ENCODE measurements around the gene LPCAT3. TPM values are rescaled to one million over a fixed set of nuclear protein-coding genes. Genes with fewer than 3 reads are reported as not detected.

Gene LPCAT3
- total and polyA plus RNA-seq, 4 donors = 41.9 to 96.5 (median 77.0) TPM

DNA sequence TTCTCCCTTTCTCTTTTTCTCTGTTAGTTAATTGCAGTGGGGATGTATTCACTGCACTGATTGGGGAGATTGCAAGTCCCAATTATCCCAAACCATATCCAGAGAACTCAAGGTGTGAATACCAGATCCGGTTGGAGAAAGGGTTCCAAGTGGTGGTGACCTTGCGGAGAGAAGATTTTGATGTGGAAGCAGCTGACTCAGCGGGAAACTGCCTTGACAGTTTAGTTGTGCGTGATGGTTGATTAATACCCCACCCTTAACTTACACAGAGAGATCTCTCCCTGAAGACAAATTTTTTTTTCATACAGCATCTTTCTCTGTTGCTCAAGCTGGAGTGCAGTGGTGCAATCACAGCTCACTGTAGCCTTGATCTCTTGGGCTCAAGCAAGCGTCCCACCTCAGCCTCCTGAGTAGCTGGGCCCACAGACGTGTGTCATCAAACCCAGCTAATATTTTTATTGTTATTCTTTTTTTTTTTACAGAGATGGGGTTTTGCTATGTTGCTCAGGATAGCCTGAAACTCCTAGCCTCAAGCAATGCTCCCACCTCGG lies 46.9 kb upstream of the LPCAT3 start:
- TF ChIP-seq TAF1 (conservative IDR thresholded peaks at IDR 0.05) (no peak), JUND (IDR thresholded peaks at IDR 0.05) (no peak), EGR1 (IDR thresholded peaks at IDR 0.05; ENCODE audit: low read depth in 2 of 2) (no peak), HNF4G (IDR thresholded peaks at IDR 0.05) (no peak), NR2F2 (IDR thresholded peaks at IDR 0.05) (no peak), YY1 (IDR thresholded peaks at IDR 0.05) (no peak)
- TF ChIP-seq, protein P1, sequence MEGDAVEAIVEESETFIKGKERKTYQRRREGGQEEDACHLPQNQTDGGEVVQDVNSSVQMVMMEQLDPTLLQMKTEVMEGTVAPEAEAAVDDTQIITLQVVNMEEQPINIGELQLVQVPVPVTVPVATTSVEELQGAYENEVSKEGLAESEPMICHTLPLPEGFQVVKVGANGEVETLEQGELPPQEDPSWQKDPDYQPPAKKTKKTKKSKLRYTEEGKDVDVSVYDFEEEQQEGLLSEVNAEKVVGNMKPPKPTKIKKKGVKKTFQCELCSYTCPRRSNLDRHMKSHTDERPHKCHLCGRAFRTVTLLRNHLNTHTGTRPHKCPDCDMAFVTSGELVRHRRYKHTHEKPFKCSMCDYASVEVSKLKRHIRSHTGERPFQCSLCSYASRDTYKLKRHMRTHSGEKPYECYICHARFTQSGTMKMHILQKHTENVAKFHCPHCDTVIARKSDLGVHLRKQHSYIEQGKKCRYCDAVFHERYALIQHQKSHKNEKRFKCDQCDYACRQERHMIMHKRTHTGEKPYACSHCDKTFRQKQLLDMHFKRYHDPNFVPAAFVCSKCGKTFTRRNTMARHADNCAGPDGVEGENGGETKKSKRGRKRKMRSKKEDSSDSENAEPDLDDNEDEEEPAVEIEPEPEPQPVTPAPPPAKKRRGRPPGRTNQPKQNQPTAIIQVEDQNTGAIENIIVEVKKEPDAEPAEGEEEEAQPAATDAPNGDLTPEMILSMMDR (IDR thresholded peaks at IDR 0.05; ENCODE audit: low read depth, low read length, missing input control) = no peak
- TF ChIP-seq, protein P2, sequence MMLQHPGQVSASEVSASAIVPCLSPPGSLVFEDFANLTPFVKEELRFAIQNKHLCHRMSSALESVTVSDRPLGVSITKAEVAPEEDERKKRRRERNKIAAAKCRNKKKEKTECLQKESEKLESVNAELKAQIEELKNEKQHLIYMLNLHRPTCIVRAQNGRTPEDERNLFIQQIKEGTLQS (IDR thresholded peaks at IDR 0.05) = no peak
- Histone ChIP-seq H3K36me3 (ENCODE audit: control insufficient read depth in 4 of 4, insufficient read depth in 3 of 4, low read depth in 1 of 4, low read length in 3 of 4) (peaks cover 12 to 62% (median 37%) of the 10 kb centered on the region in 4 donors), H3K9ac (ENCODE audit: low read depth in 1 of 2, low read length in 2 of 2) (peak overlapping the region in 1 of 2 donors; percentile 39), H3K9me3 (ENCODE audit: control insufficient read depth in 4 of 4, low read length in 3 of 4) (no peaks in the 10 kb centered on the region), H3K27me3 (ENCODE audit: control insufficient read depth in 4 of 4, insufficient read depth in 4 of 4, low read length in 3 of 4) (no peaks in the 10 kb centered on the region), H3K27ac (ENCODE audit: low read depth in 1 of 2, low read length in 2 of 2) (no peak overlapping the region), H3K4me3 (ENCODE audit: low read depth in 1 of 3, low read length in 3 of 3) (no peak overlapping the region), H3K4me1 (ENCODE audit: control insufficient read depth in 4 of 4, insufficient read depth in 4 of 4, low read length in 3 of 4) (peaks cover 21 to 72% (median 68%) of the 10 kb centered on the region in 4 donors)
- peak; percentile 8 for DNase-seq (ENCODE audit: low spot score)
- WGBS = 76% methylated on average over 7 of the region's 7 CpGs

DNA sequence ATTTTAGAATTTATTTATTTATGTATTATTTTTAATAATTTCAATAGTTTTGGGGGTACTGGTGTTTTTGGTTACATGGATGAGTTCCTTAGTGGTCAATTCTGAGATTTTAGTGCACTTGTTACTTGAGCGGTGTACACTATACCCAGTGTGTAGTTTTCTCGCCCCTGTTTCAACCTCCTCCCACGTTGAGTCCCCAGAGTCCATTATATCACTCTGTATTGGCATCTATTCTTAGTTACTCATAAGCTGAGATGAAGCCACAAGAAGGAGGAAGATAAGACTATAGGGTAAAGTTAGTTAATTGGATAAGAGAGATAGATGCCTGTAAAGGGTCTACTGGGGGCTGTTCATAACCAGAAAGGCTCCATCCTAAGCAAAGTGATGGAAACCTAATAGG lies 46.2 kb upstream of the LPCAT3 start:
- Histone ChIP-seq H3K4me1 (ENCODE audit: control insufficient read depth in 4 of 4, insufficient read depth in 4 of 4, low read length in 3 of 4) (peaks cover 15 to 69% (median 66%) of the 10 kb centered on the region in 4 donors), H3K36me3 (ENCODE audit: control insufficient read depth in 4 of 4, insufficient read depth in 3 of 4, low read depth in 1 of 4, low read length in 3 of 4) (peaks cover 12 to 56% (median 31%) of the 10 kb centered on the region in 4 donors), H3K9ac (ENCODE audit: low read depth in 1 of 2, low read length in 2 of 2) (peak overlapping the region in 1 of 2 donors; percentile 39), H3K4me3 (ENCODE audit: low read depth in 1 of 3, low read length in 3 of 3) (peak overlapping the region in 1 of 3 donors; percentile 38), H3K9me3 (ENCODE audit: control insufficient read depth in 4 of 4, low read length in 3 of 4) (no peaks in the 10 kb centered on the region), H3K27ac (ENCODE audit: low read depth in 1 of 2, low read length in 2 of 2) (peak overlapping the region in 1 of 2 donors; percentile 15), H3K27me3 (ENCODE audit: control insufficient read depth in 4 of 4, insufficient read depth in 4 of 4, low read length in 3 of 4) (no peaks in the 10 kb centered on the region)
- 62% methylated on average over 3 of the region's 3 CpGs for WGBS
- TF ChIP-seq FOXA2 (IDR thresholded peaks at IDR 0.05) = no peak
- TF ChIP-seq TAF1 (conservative IDR thresholded peaks at IDR 0.05) = no peak
- TF ChIP-seq YY1 (IDR thresholded peaks at IDR 0.05) = no peak
- TF ChIP-seq, protein P3, sequence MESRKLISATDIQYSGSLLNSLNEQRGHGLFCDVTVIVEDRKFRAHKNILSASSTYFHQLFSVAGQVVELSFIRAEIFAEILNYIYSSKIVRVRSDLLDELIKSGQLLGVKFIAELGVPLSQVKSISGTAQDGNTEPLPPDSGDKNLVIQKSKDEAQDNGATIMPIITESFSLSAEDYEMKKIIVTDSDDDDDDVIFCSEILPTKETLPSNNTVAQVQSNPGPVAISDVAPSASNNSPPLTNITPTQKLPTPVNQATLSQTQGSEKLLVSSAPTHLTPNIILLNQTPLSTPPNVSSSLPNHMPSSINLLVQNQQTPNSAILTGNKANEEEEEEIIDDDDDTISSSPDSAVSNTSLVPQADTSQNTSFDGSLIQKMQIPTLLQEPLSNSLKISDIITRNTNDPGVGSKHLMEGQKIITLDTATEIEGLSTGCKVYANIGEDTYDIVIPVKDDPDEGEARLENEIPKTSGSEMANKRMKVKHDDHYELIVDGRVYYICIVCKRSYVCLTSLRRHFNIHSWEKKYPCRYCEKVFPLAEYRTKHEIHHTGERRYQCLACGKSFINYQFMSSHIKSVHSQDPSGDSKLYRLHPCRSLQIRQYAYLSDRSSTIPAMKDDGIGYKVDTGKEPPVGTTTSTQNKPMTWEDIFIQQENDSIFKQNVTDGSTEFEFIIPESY (IDR thresholded peaks at IDR 0.05) = no peak
- TF ChIP-seq FOXA1 (IDR thresholded peaks at IDR 0.05) = no peak
- DNase-seq (ENCODE audit: low spot score) = no peak

DNA sequence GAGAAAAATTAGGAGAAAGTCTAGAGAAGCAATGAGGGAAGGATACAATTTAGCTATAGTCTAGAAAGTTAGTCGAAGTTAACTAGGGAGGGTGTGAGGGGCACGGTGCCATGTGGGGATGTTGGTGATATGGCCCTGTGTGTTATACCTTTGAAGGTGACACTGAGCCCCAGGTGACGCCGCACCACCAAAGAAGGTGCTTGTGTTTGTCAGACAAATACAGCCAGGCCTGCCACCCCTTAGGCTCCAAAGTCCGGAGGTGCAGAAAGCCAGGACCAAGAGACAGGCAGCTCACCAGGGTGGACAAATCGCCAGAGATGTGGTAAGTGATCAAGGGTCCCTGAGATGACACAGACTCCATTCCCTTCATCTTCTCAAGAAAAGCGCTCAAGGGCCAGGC lies 43.3 kb upstream of the LPCAT3 start:
- DNase-seq (ENCODE audit: low spot score) = no peak
- Histone ChIP-seq H3K4me1 (ENCODE audit: control insufficient read depth in 4 of 4, insufficient read depth in 4 of 4, low read length in 3 of 4) (peaks cover 3 to 50% (median 42%) of the 10 kb centered on the region in 4 donors), H3K27ac (ENCODE audit: low read depth in 1 of 2, low read length in 2 of 2) (peak overlapping the region; percentile 91 to 92), H3K9me3 (ENCODE audit: control insufficient read depth in 4 of 4, low read length in 3 of 4) (no peaks in the 10 kb centered on the region), H3K36me3 (ENCODE audit: control insufficient read depth in 4 of 4, insufficient read depth in 3 of 4, low read depth in 1 of 4, low read length in 3 of 4) (peaks cover 2 to 33% (median 16%) of the 10 kb centered on the region in 4 donors), H3K27me3 (ENCODE audit: control insufficient read depth in 4 of 4, insufficient read depth in 4 of 4, low read length in 3 of 4) (no peaks in the 10 kb centered on the region), H3K9ac (ENCODE audit: low read depth in 1 of 2, low read length in 2 of 2) (peak overlapping the region; percentile 94 to 98), H3K4me3 (ENCODE audit: low read depth in 1 of 3, low read length in 3 of 3) (peak overlapping the region; percentile 69 to 79 (median 76))
- 38% methylated on average over 7 of the region's 7 CpGs for WGBS
- TF ChIP-seq, protein P4, sequence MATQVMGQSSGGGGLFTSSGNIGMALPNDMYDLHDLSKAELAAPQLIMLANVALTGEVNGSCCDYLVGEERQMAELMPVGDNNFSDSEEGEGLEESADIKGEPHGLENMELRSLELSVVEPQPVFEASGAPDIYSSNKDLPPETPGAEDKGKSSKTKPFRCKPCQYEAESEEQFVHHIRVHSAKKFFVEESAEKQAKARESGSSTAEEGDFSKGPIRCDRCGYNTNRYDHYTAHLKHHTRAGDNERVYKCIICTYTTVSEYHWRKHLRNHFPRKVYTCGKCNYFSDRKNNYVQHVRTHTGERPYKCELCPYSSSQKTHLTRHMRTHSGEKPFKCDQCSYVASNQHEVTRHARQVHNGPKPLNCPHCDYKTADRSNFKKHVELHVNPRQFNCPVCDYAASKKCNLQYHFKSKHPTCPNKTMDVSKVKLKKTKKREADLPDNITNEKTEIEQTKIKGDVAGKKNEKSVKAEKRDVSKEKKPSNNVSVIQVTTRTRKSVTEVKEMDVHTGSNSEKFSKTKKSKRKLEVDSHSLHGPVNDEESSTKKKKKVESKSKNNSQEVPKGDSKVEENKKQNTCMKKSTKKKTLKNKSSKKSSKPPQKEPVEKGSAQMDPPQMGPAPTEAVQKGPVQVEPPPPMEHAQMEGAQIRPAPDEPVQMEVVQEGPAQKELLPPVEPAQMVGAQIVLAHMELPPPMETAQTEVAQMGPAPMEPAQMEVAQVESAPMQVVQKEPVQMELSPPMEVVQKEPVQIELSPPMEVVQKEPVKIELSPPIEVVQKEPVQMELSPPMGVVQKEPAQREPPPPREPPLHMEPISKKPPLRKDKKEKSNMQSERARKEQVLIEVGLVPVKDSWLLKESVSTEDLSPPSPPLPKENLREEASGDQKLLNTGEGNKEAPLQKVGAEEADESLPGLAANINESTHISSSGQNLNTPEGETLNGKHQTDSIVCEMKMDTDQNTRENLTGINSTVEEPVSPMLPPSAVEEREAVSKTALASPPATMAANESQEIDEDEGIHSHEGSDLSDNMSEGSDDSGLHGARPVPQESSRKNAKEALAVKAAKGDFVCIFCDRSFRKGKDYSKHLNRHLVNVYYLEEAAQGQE (IDR thresholded peaks at IDR 0.05) = no peak
- TF ChIP-seq EGR1 (IDR thresholded peaks at IDR 0.05; ENCODE audit: low read depth in 2 of 2) = no peak
- TF ChIP-seq, protein P3 (IDR thresholded peaks at IDR 0.05) = no peak
- no peak for TF ChIP-seq FOXA2 (IDR thresholded peaks at IDR 0.05)
- TF ChIP-seq FOXA1 (IDR thresholded peaks at IDR 0.05) = no peak
- no peak for TF ChIP-seq GABPA (IDR thresholded peaks at IDR 0.05 in 1 of 2, conservative IDR thresholded peaks at IDR 0.05 in 1 of 2)
- peak; percentile 39 to 51 for TF ChIP-seq RXRA (IDR thresholded peaks at IDR 0.05)
- TF ChIP-seq YY1 (IDR thresholded peaks at IDR 0.05) = peak; percentile 22
- peak; percentile 58 for TF ChIP-seq SP1 (IDR thresholded peaks at IDR 0.05)
- TF ChIP-seq HNF4A (conservative IDR thresholded peaks at IDR 0.05) = peak; percentile 79 to 84
- peak; percentile 71 for TF ChIP-seq HNF4G (IDR thresholded peaks at IDR 0.05)
- TF ChIP-seq, protein P2 (IDR thresholded peaks at IDR 0.05) = no peak
- TF ChIP-seq JUND (IDR thresholded peaks at IDR 0.05) = no peak

All from liver (tissue), 9 donors.